ENCODE data around the gene FHIP1A. TPM values are rescaled to one million over a fixed set of nuclear protein-coding genes. Genes with fewer than 3 reads are reported as not detected.

FHIP1A gene
- total RNA-seq, 1 experiment from 2014 or later = 14.8 TPM

DNA sequence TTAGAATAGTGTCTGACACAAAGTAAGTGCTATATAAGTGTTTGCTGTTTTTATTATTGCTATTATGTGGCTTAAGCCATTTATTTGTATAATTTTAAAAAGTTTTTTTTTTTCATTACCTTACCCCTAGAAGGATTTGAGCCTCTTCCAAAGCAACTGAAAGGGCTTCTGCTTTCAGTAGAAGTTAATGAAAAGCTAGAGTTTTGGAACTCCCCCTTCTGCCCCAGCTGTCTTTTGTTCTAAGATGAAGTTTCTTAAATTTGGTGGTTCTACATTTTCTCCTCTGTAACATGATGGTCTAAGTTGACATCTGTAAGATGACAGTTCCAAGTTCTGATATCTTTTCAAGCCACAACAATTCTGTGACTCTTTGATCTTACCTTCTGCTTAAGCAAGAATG is 30.3 kb downstream of the FHIP1A start:
- H3K36me3 Mint-ChIP-seq (ENCODE audit: insufficient read depth, unreplicated experiment) = peaks cover 6% of the 10 kb centered on the region
- no peaks in the 10 kb centered on the region for H3K27me3 Mint-ChIP-seq (ENCODE audit: insufficient read depth, unreplicated experiment)
- ChIA-PET POLR2A (interaction anchor here (0.7 to 1.0 kb wide), 3 partner anchors 8 to 241 kb away, joined by 3 to 4 read pairs (median 3); no protein-coding TSS in a partner anchor), CTCF (no interaction called here)
- H3K4me1 Mint-ChIP-seq (ENCODE audit: insufficient read depth, unreplicated experiment) = peaks cover 10% of the 10 kb centered on the region
- TF ChIP-seq CTCF (IDR thresholded peaks at IDR 0.05; ENCODE audit: unreplicated experiment) = no peak
- H3K9me3 Mint-ChIP-seq (ENCODE audit: unreplicated experiment) = no peaks in the 10 kb centered on the region
- intact Hi-C loops (cut with micrococcal nuclease) = no loop called here
- H3K4me3 Mint-ChIP-seq (ENCODE audit: unreplicated experiment) = no peak overlapping the region
- no TSS peak for BruUV-seq (replicated peaks)
- H3K27ac Mint-ChIP-seq (ENCODE audit: low read depth, unreplicated experiment) = no peak overlapping the region
- DNase-seq (ENCODE audit: unreplicated experiment) = no peak

DNA sequence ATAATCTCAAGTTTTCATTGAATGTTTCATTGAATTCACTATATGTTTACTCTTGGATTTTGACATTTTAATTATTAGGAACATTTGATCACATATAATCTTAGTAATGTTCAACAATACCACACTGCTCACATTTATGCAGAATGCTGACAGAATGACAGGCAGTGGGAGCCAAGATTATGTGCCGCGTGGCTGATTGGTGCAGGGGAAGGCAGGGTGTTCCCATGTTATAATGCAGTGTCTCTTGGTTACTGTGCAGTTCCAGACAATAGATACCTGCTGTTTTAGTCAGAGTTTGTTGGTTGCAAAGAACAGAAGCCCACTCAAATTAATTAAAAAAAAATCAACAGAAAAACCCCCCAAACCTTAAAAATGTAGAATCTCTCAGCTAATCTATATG is 33.0 kb downstream of the FHIP1A start:
- no peak for DNase-seq (ENCODE audit: unreplicated experiment)
- Mint-ChIP-seq H3K36me3 (ENCODE audit: insufficient read depth, unreplicated experiment) (peaks cover 6% of the 10 kb centered on the region), H3K9me3 (ENCODE audit: unreplicated experiment) (no peaks in the 10 kb centered on the region), H3K4me1 (ENCODE audit: insufficient read depth, unreplicated experiment) (no peaks in the 10 kb centered on the region), H3K4me3 (ENCODE audit: unreplicated experiment) (no peak overlapping the region), H3K27me3 (ENCODE audit: insufficient read depth, unreplicated experiment) (no peaks in the 10 kb centered on the region), H3K27ac (ENCODE audit: low read depth, unreplicated experiment) (no peak overlapping the region)
- no peak for TF ChIP-seq CTCF (IDR thresholded peaks at IDR 0.05; ENCODE audit: unreplicated experiment)
- no TSS peak for BruUV-seq (replicated peaks)
- CTCF ChIA-PET = interaction anchor here (1.5 kb wide), 1 partner anchor 27 kb away, joined by 4 read pairs; no protein-coding TSS in a partner anchor
- POLR2A ChIA-PET = no interaction called here
- intact Hi-C loops (cut with micrococcal nuclease) = no loop called here

DNA sequence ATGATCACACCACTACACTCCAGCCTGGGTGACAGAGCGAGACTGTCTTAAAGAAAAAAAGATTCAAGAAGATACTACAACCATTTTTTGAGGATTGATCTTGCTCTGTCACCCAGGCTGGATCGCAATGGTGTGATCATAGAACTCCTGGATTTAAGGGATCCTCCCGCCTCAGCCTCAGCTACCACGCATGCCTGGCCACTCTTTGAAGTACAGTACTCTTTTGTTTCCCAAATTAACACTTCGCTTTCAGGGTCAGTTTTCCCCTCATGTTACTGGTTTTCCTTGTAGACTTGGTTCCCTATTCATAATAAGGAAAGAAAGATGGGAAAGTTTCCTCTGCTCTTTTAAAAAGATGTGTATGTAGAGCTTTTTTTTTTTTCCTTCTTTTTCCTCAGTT is 34.3 kb downstream of the FHIP1A start:
- intact Hi-C loops (cut with micrococcal nuclease) = no loop called here
- no peak for TF ChIP-seq CTCF (IDR thresholded peaks at IDR 0.05; ENCODE audit: unreplicated experiment)
- ChIA-PET POLR2A (interaction anchor here (0.6 to 1.2 kb wide), 5 partner anchors 17 to 164 kb away, joined by 3 to 6 read pairs (median 4); no protein-coding TSS in a partner anchor), CTCF (interaction anchor here (1.1 kb wide), 1 partner anchor 14 kb away, joined by 3 read pairs; no protein-coding TSS in a partner anchor)
- Mint-ChIP-seq H3K9me3 (ENCODE audit: unreplicated experiment) (no peaks in the 10 kb centered on the region), H3K36me3 (ENCODE audit: insufficient read depth, unreplicated experiment) (peaks cover 6% of the 10 kb centered on the region), H3K27ac (ENCODE audit: low read depth, unreplicated experiment) (peak overlapping the region; percentile 16), H3K4me3 (ENCODE audit: unreplicated experiment) (no peak overlapping the region), H3K27me3 (ENCODE audit: insufficient read depth, unreplicated experiment) (no peaks in the 10 kb centered on the region), H3K4me1 (ENCODE audit: insufficient read depth, unreplicated experiment) (no peaks in the 10 kb centered on the region)
- DNase-seq (ENCODE audit: unreplicated experiment) = no peak
- BruUV-seq (replicated peaks) = no TSS peak

- no peak for DNase-seq (ENCODE audit: unreplicated experiment)
- no peaks in the 10 kb centered on the region for H3K4me1 Mint-ChIP-seq (ENCODE audit: insufficient read depth, unreplicated experiment)
- H3K36me3 Mint-ChIP-seq (ENCODE audit: insufficient read depth, unreplicated experiment) = peaks cover 5% of the 10 kb centered on the region
- intact Hi-C loops (cut with micrococcal nuclease) = no loop called here
- POLR2A ChIA-PET = interaction anchor here (0.6 to 1.2 kb wide), 3 partner anchors 16 to 128 kb away, joined by 3 to 4 read pairs (median 3); no protein-coding TSS in a partner anchor
- CTCF ChIA-PET = interaction anchor here (1.1 kb wide), 1 partner anchor 15 kb away, joined by 3 read pairs; no protein-coding TSS in a partner anchor
- H3K27me3 Mint-ChIP-seq (ENCODE audit: insufficient read depth, unreplicated experiment) = no peaks in the 10 kb centered on the region
- TF ChIP-seq CTCF (IDR thresholded peaks at IDR 0.05; ENCODE audit: unreplicated experiment) = no peak
- no peak overlapping the region for H3K4me3 Mint-ChIP-seq (ENCODE audit: unreplicated experiment)
- H3K27ac Mint-ChIP-seq (ENCODE audit: low read depth, unreplicated experiment) = peak overlapping the region; percentile 16
- no peaks in the 10 kb centered on the region for H3K9me3 Mint-ChIP-seq (ENCODE audit: unreplicated experiment)
- BruUV-seq (replicated peaks) = no TSS peak
Observed at GRCh38 chr4:151443752-151444151, 34.8 kb downstream of the FHIP1A start.
